Type B pancreatic cell (in vitro differentiated cells): Measurements from ENCODE around the gene KLC3. TPM values are rescaled to one million over a fixed set of nuclear protein-coding genes. Genes with fewer than 3 reads are reported as not detected.

ENCODE experiments used
- DNase-seq: peaks from one replicate; pipeline ENCODE4 v3.0.0; 2021; ENCODE audit warnings: mixed read lengths; ENCODE audit not compliant: unreplicated experiment; ENCODE audit errors: extremely low spot score
- H3K27ac Mint-ChIP-seq: 2 replicates; pipeline ENCODE4 v1.8.0; 2021; ENCODE audit warnings: mild to moderate bottlenecking, mixed read lengths
- H3K27me3 Mint-ChIP-seq: 2 replicates; pipeline ENCODE4 v1.8.0; 2021; ENCODE audit warnings: mixed read lengths
- H3K36me3 Mint-ChIP-seq: 2 replicates; pipeline ENCODE4 v1.8.0; 2021; ENCODE audit warnings: mixed read lengths
- H3K4me1 Mint-ChIP-seq: one replicate; pipeline ENCODE4 v1.8.0; 2021; ENCODE audit warnings: mixed read lengths; ENCODE audit not compliant: unreplicated experiment
- H3K4me3 Mint-ChIP-seq: 2 replicates; pipeline ENCODE4 v1.8.0; 2021; ENCODE audit warnings: mild to moderate bottlenecking, mixed read lengths
- H3K9me3 Mint-ChIP-seq: 2 replicates; pipeline ENCODE4 v1.8.0; 2021; ENCODE audit warnings: mixed read lengths
- CTCF ChIP-seq: fragments of 200-600 bp; sonication (generic); conservative IDR thresholded peaks from 2 replicates; pipeline ENCODE4 v1.5.0; 2021; ENCODE audit warnings: antibody characterized with exemption, mild to moderate bottlenecking
- total RNA-seq: library from RNA; stranded (reverse); gene quantifications from 2 replicates; pipeline ENCODE4 v1.2.1, GENCODE V29; 2021; ENCODE audit warnings: low replicate concordance

KLC3 gene
- total RNA-seq, 1 donor from 2014 or later: 4.9 TPM

DNA sequence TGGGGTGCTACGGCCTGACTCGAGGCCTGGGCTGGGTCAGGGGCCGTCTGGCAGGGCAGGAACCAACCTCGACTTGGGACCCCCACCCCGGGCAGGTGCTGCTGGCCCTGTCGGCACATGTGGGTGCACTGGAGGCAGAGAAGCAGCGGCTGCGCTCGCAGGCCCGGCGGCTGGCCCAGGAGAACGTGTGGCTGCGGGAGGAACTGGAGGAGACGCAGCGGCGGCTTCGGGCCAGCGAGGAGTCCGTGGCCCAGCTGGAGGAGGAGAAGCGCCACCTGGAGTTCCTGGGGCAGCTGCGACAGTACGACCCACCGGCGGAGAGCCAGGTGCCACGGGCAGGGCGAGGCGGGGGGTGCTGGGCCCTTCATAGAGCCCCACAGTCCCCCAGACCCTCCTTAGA, 5.9 kb downstream of the KLC3 start:
- H3K9me3 Mint-ChIP-seq: no peaks in the 10 kb centered on the region
- no peak overlapping the region for H3K27ac Mint-ChIP-seq
- H3K36me3 Mint-ChIP-seq: peaks cover 3% of the 10 kb centered on the region
- no peaks in the 10 kb centered on the region for H3K4me1 Mint-ChIP-seq
- TF ChIP-seq CTCF: no peak
- H3K27me3 Mint-ChIP-seq: peaks cover 16% of the 10 kb centered on the region
- H3K4me3 Mint-ChIP-seq: no peak overlapping the region
- no peak for DNase-seq

- Mint-ChIP-seq H3K36me3 (peaks cover 3% of the 10 kb centered on the region), H3K27me3 (peaks cover 16% of the 10 kb centered on the region), H3K4me1 (no peaks in the 10 kb centered on the region), H3K4me3 (no peak overlapping the region), H3K27ac (no peak overlapping the region), H3K9me3 (no peaks in the 10 kb centered on the region)
- no peak for DNase-seq
- no peak for TF ChIP-seq CTCF
These were observed 7.2 kb downstream of the KLC3 start for GRCh38 chr19:45347570-45348366.

DNA sequence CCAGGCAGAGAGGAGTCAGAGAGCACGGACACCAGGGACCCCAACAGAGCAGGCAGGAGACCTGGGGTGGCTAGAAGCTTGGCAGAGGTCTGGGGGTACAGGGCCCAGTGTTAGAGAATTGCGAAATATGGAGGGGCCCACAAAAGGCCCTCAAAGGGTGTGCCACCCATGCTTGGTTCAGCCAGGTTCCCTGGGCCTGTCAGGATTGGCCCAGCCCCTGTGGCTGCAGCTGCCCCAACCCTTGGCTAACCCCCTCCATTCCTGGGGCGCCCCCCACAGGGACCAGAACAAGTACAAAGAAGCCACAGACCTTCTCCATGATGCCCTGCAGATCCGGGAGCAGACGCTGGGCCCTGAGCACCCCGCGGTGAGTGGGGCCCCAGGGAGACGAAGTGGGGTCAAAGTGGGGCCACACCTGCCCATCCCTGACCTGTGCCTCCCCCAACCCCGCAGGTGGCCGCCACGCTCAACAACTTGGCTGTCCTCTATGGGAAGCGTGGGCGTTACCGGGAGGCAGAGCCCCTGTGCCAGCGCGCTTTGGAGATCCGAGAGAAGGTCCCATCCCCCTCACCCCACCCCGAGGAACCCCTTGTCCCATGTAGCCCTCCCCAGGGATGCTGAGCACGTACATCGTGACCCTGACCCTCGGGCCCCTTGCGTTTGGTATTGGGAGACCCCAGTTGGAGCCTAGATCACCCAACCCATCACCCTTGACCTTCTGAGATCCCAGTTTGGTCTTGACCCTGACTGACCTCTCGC, 8.0 kb downstream of the KLC3 start:
- Mint-ChIP-seq H3K27ac (no peak overlapping the region), H3K36me3 (peaks cover 6% of the 10 kb centered on the region), H3K9me3 (no peaks in the 10 kb centered on the region), H3K4me3 (no peak overlapping the region), H3K27me3 (peaks cover 14% of the 10 kb centered on the region), H3K4me1 (no peaks in the 10 kb centered on the region)
- TF ChIP-seq CTCF: no peak
- DNase-seq: no peak

DNA sequence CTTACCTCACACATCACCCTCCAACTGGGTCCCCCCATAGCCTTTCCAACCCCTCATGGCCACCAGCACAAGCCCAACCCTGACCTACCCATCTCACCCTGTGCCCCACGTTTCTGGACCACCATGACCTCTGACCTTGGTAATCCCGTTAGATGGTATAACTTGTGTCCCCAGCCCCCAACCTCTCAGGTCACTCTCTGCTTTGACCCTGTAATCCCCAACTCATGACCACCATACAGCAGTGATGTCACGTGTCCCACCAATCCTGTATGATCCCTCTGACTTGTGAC, 8.5 kb downstream of the KLC3 start:
- Mint-ChIP-seq H3K27ac (no peak overlapping the region), H3K36me3 (peaks cover 7% of the 10 kb centered on the region), H3K4me3 (no peak overlapping the region), H3K9me3 (no peaks in the 10 kb centered on the region), H3K4me1 (no peaks in the 10 kb centered on the region), H3K27me3 (peaks cover 12% of the 10 kb centered on the region)
- no peak for DNase-seq
- TF ChIP-seq CTCF: no peak

DNA sequence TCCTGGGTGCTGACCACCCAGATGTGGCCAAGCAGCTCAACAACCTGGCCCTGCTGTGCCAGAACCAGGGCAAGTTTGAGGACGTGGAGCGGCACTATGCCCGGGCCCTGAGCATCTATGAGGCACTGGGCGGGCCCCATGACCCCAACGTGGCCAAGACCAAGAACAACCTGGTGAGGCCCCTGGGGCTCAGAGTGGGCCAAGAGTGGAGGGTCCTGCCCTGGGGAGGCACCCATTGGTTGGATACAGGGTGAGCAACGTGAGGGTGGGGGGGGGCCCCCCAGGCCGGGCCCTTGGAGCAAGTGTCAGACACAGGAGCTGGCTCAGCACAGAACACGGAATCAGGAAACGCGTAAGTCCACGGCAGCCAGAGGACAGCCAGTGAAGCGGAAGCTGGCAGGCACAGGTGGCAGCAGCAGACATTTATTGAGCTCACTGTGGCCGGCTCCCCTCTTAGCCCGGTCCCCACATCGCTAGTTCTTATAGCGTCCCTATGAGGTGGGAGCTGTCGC, 8.9 kb downstream of the KLC3 start:
- H3K4me1 Mint-ChIP-seq: no peaks in the 10 kb centered on the region
- TF ChIP-seq CTCF: no peak
- H3K36me3 Mint-ChIP-seq: peaks cover 7% of the 10 kb centered on the region
- H3K27me3 Mint-ChIP-seq: peaks cover 9% of the 10 kb centered on the region
- H3K9me3 Mint-ChIP-seq: no peaks in the 10 kb centered on the region
- H3K4me3 Mint-ChIP-seq: no peak overlapping the region
- no peak for DNase-seq
- no peak overlapping the region for H3K27ac Mint-ChIP-seq
